Prostate gland (tissue), 2 donors: ENCODE data around the gene ACTN1.

Source experiments
- CTCF ChIP-seq, 4 experiments: fragments of 200-600 bp in 2 of 4; fragments of 450-650 bp in 2 of 4; sonication (generic) in 2 of 4; IDR thresholded peaks; 1 replicate in 3 of 4; 2 replicates in 1 of 4; pipeline ENCODE4 v1.5.1; 2016 to 2019; ENCODE audit warnings: antibody characterized with exemption in 4 of 4, mild to moderate bottlenecking in 2 of 4, moderate library complexity in 2 of 4
- POLR2A ChIP-seq: fragments of 450-650 bp; IDR thresholded peaks from one replicate; pipeline ENCODE4 v1.6.1; 2016; ENCODE audit warnings: antibody characterized with exemption, mild to moderate bottlenecking
- POLR2AphosphoS5 ChIP-seq: sonication (generic); formaldehyde crosslinking; IDR thresholded peaks from one replicate; pipeline ENCODE4 v1.6.1; 2017; ENCODE audit warnings: antibody characterized with exemption

GRCh38 chr14:69005432-69006148 lies 26.5 kb upstream of the ACTN1 start:
- TF ChIP-seq CTCF (IDR thresholded peaks at IDR 0.05) (no peak), POLR2A (no peak), POLR2AphosphoS5 (peak; percentile 35)
